G401.6 (cell line): ENCODE results near the gene CD4.
A peak's percentile ranks its signal among the peaks of the same experiment; 100 is the strongest.

ENCODE experiments used
- FAIRE-seq: peaks from 2 replicates; lab custom pipeline; 2012; peaks lifted over from hg19 to GRCh38; lab: Jason Lieb, UNC

CD4 gene

DNA sequence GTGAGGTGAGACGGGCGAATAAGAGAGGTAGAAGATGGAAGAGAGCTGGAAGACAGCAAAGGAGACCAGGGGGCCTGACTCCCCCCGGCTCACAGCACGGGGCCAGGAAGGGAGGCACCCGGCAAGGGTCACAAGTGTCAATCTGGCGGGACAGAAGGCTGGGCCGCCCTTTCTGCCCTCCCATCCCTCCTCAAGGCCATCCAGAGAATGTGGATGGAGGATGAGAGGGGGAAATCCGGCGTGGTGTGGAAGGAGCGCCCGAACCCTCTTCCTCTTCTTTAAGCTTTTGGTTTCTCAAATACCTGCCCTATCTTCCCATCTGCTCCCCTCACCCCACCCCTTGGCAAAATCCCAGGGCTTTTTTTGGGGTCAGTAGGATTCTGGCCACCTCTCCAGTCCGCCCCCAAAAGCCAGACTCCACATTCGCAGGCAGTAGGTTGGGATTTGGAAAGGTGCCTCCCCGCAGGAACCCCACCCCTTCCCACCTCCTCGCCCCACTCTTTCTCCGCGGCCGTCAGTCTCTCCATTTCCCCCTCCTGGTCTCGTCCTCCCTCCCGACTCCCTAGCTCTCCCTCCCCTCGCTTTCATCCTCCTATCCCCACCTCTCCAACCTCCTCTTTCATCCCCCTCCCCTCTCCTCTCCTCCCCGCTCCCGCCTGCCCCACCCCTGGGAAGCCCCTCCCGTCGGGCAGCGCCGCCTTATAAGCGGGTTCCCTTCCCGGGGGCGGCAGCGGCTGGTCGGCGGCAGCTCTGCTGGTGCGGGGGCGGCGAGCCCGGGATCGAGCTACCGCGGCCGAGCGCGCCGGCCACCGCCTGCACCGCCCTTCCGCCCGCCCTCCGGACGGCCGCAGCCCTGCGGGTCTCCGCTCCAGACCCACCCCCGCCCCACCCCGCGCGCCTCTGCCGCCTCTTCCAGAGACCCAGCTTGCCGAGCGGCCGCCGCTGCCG is 23.4 kb upstream of the CD4 start, which contains the start of gene PTMS:
Gene PTMS (plus strand): TSS at position 730 of the 948 bp plus-strand sequence. CDS start 343 bp downstream, outside the sequence.
- peak; percentile 92 for FAIRE-seq

DNA sequence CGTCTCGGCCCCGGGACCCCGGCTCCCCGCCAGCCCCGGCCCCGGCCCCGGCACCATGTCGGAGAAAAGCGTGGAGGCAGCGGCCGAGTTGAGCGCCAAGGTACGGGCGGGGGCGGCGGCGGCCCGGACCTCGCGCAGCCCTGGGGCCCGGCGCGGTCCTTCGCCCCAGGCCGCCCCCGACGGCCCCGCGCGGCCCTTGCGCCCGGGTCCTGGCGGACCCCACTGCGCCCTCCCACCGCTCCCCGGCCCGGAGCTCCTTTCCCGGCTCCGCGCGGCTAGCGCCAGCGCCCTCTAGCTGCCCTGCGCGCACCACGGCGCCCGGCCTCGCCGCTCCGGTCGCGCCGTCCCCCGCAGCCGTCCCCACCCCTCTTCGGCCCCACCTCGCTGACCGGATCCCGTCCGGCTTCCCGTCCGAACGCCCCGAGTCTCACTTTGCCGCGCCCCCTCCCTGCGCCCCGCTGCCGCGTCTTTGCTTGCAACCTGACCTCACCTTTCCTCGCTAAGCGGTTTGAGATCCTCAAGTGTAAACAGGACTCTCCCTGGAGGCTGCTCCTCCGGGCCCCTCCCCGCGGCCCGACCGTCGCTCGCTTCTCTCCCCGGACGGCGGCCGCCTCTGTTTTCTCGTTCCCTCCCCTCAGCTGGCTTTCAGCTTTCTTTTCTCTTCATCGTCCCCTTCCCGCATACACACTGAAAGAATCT is 22.5 kb upstream of the CD4 start:
- FAIRE-seq, result no peak

DNA sequence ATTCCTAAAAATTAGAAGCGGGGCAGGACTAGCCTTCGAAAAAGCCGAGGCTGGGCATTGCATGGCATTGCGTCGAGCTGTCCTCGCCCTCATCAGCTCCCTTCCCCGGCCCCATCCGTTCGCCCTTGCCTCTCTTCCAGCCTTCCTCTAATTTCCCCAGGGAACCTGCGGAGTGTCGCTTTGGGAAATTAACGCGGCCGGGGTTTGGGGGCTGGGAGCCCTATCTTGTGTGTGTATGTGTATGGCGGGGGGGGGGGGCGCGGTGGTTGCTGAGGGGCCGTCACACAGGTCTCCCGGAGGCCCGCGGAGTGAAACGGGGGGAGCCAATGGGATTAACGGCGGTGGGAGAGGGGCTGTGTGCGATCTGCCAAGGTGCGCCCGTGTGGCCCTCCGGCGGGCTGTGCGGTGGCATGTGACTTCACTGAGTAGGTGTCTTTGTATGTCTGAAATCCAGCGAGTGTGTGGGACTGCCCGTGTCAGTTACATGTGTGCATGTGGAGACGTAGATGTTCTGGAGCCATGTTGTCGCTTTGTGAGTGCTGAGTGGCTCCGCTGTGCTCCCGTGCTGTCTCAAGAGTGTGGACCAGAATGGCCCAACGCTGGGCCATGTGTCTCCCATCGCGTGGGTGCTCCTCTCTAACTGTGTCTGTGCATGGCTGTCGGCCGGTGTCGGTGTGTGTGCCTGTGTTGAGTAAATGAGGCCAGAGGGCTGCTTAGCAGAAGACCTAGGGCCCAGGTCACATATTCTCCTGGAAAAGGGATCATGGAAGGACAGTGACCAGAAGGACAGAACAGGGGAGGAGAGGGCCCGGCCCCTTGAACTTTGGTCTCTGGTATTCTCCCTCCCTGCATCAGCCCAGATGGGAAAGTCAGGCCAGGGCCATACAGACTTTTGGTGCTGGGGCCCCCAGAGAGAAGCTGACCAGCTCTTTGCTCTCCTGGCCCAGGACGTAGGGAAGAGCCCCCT is 21.7 kb upstream of the CD4 start:
- no peak for FAIRE-seq

DNA sequence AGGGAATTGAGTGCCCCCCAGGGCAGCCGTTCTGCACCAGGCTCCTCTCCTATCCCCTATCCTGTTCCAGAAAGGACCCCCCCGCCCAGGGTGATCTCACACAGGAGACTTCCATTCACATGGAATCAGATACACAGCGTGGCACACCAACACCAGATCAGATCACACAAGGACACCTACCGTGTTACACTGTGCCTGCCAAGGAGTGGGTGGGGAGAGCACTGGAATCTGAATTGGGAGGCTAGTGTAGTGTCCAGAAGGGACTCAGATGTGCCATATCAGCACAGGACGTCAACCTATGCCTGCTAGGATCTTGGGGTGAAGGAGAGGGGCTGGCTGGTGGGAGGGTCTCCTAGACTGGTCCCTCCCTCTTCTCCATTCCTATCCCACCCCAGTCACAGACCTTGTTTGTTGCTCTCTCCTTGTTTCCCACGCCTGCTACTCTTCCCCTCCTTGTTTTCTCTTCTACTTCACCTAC is 20.9 kb upstream of the CD4 start:
- FAIRE-seq, result no peak

DNA sequence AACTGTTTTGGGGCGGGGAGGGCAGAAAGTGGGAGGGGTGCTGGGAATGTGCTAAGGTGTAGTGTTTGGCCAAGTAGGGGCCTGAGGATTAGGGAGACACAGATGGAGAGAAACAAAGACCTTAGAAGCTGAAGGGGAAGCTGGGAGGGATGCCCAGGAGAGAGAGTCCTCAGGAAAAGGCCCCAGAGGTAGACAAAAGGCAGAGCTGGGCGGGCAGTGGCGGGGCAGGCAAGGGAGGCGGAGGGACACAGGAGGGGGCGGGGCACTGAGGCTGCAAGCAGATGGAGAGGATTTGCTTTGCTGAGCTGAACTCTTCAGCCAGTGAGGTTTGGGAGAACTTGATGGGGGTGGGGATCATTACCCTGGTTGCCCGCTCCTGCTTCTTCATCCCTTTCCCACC is 20.3 kb upstream of the CD4 start:
- peak; percentile 23 for FAIRE-seq

DNA sequence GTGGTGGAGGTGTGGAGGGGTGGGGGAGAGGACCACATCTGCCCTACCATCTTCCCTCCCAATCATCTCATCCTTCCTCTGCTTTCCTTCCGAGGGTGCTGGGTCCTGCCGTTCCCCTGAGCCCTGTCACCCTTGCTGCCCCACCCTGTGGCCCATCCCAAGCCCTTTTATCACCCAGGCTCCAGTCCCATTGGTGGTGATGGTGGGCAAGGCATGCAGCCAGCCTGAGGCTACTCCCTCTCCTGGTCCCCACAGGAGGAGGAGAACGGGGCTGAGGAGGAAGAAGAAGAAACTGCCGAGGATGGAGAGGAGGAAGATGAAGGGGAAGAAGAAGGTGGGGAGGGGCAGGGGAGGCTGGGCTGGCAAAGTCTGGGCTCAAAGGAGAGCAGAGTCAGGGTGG is 19.7 kb upstream of the CD4 start:
- FAIRE-seq, result no peak

DNA sequence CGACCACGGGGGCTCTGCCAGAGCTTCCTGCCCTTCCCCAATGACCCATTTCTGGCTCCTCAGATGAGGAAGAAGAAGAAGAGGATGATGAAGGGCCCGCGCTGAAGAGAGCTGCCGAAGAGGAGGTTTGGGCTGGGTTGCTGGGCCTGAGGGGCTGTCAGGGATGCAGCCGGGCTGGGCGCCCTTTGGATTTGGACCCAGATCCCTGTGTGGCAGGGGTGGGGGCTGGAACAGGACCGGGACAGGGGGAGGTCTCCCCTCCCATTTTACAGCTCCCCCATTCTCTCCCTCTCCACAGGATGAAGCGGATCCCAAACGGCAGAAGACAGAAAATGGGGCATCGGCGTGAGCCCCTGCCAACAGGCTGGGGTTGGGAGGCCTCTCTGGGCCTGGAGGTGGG is 19.2 kb upstream of the CD4 start:
- FAIRE-seq, result no peak

DNA sequence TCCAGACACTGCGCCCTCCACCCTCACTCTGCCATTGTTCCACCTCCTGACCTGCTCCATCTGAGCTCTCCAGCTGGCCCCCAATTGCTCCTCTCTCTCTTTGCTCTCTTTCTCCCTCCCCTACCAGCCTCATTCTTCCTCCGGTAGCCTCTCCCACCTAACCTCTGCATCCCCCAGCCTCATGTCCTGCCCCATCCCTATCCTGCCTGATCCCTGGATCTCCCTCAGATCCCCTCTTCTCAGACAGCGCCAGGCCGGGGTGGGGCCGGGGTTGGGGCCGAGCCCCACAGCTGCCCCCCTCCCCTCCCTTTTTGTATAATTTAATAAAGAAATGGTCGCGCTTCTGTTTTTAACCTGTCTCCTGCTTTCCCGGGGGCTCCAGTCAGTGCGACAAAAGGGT is 18.7 kb upstream of the CD4 start:
- FAIRE-seq, result no peak

DNA sequence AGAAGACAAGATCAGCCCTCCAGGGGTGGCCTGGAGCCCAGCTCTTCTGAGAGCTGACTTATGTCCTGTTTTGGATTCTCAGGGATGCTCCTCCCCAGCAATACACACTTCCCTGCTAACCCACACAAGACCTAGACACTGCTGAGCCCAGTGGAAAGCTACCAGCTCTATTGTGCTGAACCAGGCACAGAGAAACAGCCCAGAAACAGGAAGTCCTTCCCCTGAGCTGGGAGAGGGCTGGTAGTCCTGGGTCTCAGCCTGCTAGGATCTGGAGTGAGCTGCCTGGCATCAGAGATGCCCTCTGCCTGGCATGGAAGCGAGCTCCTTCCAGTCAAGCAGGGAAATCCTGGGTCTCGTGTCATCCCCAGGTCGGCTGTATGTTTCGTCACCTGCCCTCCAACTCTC is 18.2 kb upstream of the CD4 start:
- no peak for FAIRE-seq

DNA sequence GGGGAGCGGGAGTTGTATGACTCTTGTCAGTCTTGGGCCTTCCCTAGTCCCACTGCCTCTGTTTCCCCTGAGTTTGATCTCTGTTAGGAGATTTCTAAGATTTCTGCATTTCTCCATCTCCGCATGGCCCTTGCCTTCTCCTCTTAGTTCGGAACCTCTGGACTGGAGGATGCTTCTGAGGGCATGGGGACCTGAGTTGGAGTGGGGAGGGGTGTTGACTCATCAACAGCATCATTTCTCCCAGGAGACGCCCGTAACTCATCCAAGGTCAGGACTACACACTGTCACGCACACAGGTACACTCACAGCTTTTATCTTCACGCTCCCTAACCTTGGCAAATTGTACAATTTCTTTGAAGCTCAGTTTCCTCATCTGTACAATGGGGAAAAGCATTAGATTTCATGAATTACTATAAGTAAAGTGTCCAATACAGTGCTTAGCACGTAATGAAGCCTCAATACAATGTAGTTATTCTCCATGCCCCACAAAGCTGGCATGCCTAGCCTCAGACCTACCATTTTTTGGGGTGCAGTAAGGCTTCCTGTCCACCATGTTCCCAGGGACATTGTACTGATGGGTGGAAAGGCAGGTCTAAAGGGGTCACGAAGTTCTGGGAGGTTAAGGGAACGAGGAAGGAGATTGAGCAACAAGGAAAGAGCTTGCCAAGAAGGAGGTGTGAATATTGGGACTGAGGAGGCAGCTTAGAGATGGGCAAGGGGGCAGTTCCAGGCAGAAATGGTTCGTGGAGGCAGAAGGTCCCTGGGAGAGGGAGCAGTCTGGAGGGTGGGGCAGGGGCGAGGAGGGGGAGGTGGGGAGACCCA is 17.6 kb upstream of the CD4 start:
- no peak for FAIRE-seq

DNA sequence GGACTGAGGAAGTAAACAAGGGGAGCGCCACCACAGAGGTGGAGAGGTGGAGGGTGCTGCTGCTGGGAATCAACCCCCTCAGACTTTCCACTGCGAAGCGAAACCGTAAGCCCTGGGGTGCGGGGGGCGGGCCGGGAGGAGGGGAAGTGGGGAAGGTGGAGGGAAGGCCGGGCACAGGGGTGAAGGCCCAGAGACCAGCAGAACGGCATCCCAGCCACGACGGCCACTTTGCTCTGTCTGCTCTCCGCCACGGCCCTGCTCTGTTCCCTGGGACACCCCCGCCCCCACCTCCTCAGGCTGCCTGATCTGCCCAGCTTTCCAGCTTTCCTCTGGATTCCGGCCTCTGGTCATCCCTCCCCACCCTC is 17.0 kb upstream of the CD4 start, which contains the start of gene LAG3:
Gene LAG3 (plus strand): TSS at position 190 of the 365 bp plus-strand sequence. CDS start 333 bp downstream, outside the sequence.
- no peak for FAIRE-seq

DNA sequence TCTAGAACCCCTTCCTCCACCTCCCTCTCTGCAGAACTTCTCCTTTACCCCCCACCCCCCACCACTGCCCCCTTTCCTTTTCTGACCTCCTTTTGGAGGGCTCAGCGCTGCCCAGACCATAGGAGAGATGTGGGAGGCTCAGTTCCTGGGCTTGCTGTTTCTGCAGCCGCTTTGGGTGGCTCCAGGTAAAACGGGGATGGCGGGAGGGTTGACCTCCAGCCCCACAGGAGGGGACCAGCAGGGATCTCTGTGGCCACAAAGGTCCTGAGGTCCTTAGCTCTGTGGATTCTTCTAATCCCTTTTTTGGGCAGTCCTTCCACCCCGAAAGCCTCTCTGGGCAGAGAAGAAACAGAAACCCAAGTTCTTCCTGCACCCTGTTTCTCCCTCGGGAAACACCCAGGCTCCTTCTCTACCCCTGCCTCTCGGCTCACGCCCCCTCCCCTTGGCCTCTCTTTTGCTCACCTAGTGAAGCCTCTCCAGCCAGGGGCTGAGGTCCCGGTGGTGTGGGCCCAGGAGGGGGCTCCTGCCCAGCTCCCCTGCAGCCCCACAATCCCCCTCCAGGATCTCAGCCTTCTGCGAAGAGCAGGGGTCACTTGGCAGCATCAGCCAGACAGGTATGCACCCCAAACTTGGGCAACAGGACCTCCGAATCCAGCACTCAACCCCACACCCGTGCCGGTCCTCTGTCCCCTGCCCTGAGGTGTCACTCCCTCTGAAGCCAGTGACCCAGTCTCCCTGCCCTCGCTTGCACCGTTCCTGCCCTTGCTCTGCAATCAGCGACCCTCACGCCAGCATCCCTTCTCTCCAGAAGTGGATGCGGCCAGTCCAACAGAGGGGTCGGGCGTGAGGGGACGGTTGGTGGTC is 16.4 kb upstream of the CD4 start:
- FAIRE-seq, result no peak

DNA sequence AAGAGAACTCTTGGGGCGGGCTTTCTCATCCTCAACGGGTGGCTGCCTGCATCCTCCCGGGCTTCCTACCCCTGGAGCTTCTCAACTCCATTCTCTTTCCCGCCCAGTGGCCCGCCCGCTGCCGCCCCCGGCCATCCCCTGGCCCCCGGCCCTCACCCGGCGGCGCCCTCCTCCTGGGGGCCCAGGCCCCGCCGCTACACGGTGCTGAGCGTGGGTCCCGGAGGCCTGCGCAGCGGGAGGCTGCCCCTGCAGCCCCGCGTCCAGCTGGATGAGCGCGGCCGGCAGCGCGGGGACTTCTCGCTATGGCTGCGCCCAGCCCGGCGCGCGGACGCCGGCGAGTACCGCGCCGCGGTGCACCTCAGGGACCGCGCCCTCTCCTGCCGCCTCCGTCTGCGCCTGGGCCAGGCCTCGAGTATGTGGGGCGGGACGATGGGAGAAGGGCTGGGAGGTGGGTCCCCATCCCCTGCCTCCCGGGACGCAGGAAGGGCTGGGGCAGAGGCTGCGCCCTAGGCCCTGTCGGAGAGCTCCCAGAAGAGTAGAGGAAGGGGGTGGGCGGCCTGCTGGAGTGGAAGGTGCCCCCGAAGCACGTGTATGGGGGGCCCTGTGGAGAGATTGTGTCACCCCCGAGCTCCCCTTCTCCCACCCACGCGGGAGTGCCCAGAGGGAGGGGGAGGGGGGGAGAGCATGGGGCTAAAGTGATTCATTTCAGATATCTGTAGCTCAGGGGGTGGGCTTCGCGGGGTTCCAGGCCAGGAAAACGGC is 15.6 kb upstream of the CD4 start:
- no peak for FAIRE-seq

DNA sequence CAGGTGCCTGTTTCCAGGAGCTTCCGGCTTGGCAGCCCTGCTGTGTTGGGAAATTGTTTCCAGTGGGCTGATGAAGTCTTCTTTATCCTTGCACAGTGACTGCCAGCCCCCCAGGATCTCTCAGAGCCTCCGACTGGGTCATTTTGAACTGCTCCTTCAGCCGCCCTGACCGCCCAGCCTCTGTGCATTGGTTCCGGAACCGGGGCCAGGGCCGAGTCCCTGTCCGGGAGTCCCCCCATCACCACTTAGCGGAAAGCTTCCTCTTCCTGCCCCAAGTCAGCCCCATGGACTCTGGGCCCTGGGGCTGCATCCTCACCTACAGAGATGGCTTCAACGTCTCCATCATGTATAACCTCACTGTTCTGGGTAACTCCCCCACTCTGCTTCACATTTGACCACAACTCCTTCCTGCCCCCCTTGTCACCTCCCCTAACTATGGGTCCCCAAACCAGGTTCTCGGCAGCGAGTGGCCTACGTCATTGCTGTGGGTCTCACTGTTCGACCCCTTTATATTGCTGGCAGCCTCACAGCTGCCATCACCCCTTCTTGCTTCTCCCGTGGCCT is 14.7 kb upstream of the CD4 start:
- FAIRE-seq, result no peak

DNA sequence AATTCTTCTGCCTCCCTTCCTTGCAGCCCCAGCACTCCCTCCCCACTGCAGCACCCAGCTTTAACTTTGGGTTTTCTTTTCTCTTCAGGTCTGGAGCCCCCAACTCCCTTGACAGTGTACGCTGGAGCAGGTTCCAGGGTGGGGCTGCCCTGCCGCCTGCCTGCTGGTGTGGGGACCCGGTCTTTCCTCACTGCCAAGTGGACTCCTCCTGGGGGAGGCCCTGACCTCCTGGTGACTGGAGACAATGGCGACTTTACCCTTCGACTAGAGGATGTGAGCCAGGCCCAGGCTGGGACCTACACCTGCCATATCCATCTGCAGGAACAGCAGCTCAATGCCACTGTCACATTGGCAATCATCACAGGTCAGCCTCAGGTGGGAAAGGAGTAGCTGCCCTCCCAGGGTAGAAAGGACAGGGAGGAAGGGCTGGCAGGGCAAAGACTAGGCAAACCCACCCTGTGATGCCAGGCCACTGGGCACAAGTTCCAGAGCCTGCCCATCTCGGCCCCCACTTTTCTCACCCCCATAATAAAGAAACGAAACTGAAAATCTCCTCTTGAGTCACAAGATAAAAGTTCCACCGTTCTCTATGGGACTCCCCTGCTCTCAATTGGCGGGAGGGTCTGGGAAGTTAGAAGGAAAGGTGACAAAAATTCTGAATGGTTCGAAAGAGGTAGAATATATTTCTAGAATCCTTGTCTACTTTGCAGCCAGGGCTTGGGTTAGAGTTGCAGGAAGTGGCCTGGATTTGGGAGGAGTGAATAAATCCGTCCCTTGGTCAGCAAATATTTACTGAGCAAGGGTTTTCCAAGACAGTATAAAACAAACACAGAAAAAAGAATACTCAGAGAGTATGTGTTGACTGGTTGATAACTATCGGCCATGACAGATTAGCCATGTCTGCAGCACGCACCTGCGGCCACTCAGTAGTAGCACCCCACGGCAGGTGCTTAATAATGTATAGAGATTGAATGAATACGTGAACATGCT is 13.8 kb upstream of the CD4 start:
- no peak for FAIRE-seq

DNA sequence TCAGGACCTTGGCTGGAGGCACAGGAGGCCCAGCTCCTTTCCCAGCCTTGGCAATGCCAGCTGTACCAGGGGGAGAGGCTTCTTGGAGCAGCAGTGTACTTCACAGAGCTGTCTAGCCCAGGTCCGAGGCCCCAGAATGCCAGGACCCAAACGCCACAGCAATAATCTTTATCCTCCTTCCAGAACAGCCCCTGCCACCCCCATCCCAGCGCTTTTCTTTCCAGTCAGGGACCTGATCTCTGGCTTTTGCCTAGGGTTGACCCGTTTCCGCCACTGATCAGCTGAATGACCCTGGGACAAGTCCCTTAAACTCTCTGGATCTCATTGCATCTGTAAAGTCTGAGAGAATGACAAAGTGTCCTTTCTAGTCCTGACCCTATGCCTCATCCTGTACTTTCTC is 11.9 kb upstream of the CD4 start:
- no peak for FAIRE-seq

DNA sequence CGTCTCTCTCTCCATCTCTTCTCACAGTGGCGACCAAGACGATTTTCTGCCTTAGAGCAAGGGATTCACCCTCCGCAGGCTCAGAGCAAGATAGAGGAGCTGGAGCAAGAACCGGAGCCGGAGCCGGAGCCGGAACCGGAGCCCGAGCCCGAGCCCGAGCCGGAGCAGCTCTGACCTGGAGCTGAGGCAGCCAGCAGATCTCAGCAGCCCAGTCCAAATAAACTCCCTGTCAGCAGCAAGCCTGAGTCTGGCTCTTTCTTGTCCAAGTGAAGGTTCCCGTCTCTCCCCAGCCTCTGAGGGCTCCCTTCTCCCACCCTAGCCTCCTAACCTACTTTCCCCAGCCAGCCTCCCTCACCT is 11.1 kb upstream of the CD4 start:
- no peak for FAIRE-seq
